HepG2 (cell line): ENCODE measurements around the gene RBM12. TPM values are rescaled to one million over a fixed set of nuclear protein-coding genes. Genes with fewer than 3 reads are reported as not detected.
A peak's percentile ranks its signal among the peaks of the same experiment; 100 is the strongest.

ENCODE experiments used
- ATF7 ChIP-seq, 2 experiments: fragments of 450-650 bp in 1 of 2; sonication (generic) in 1 of 2; formaldehyde crosslinking in 1 of 2; IDR thresholded peaks; 2 replicates each; pipeline versions ENCODE4 v1.4.0 to v1.6.1; 2016 to 2020; ENCODE audit warnings: antibody characterized with exemption in 1 of 2, mild to moderate bottlenecking in 1 of 2, missing genetic modification reagents in 1 of 2
- GFI1 ChIP-seq: sonication (generic); formaldehyde crosslinking; IDR thresholded peaks from 2 replicates; pipeline ENCODE4 v1.5.0; 2020; ENCODE audit warnings: missing genetic modification reagents, mild to moderate bottlenecking, borderline replicate concordance
- HCFC1 ChIP-seq: fragments of 150-350 bp; IDR thresholded peaks from 2 replicates; pipeline ENCODE4 v1.6.1; 2014; ENCODE audit warnings: low read depth, low read length
- IRX3 ChIP-seq: sonication (generic); formaldehyde crosslinking; IDR thresholded peaks from 2 replicates; pipeline ENCODE4 v1.8.1; 2023; ENCODE audit warnings: mild to moderate bottlenecking, low read depth, missing genetic modification reagents, borderline replicate concordance
- JUND ChIP-seq: sonication (generic); formaldehyde crosslinking; IDR thresholded peaks from 2 replicates; pipeline ENCODE4 v1.8.0; 2022; ENCODE audit warnings: mild to moderate bottlenecking, missing genetic modification reagents
- KLF11 ChIP-seq: IDR thresholded peaks from 2 replicates; pipeline ENCODE4 v1.6.1; 2016; ENCODE audit warnings: missing compliant biosample characterization
- KLF16 ChIP-seq, 2 experiments: sonication (generic) in 1 of 2; formaldehyde crosslinking in 1 of 2; IDR thresholded peaks; 2 replicates each; pipeline versions ENCODE4 v1.6.1 to v1.8.0; 2016 to 2023; ENCODE audit warnings: missing genetic modification reagents in 2 of 2, missing compliant biosample characterization in 1 of 2
- PHF8 ChIP-seq: sonication (generic); formaldehyde crosslinking; IDR thresholded peaks from 2 replicates; pipeline ENCODE4 v1.5.0; 2020; ENCODE audit warnings: missing genetic modification reagents
- RARA ChIP-seq: IDR thresholded peaks from 2 replicates; pipeline ENCODE4 v1.6.1; 2016; ENCODE audit warnings: missing genetic modification reagents, missing compliant biosample characterization
- RERE ChIP-seq: IDR thresholded peaks from 2 replicates; pipeline ENCODE4 v1.6.1; 2016; ENCODE audit warnings: low read depth, missing genetic modification reagents, missing compliant biosample characterization
- ZHX2 ChIP-seq, 2 experiments: sonication (generic) in 1 of 2; formaldehyde crosslinking in 1 of 2; IDR thresholded peaks; 2 replicates each; pipeline versions ENCODE4 v1.6.1 to v1.9.0; 2014 to 2022; ENCODE audit warnings: antibody characterized with exemption in 1 of 2, borderline replicate concordance in 1 of 2, inconsistent platforms in 1 of 2, low read depth in 1 of 2, missing genetic modification reagents in 1 of 2
- ZNF556 ChIP-seq: sonication (generic); formaldehyde crosslinking; IDR thresholded peaks from 2 replicates; pipeline ENCODE4 v1.4.0; 2020; ENCODE audit warnings: mild to moderate bottlenecking, missing genetic modification reagents, borderline replicate concordance
- polyA plus RNA-seq, 8 experiments: library from polyadenylated mRNA; depleted of rRNA in 3 of 8; stranded (reverse) in 7 of 8; unstranded in 1 of 8; fragments of >200 nt; fragmentation: Illumina TruSeq in 4 of 8; extraction: Trizol in 4 of 8; gene quantifications; 2 replicates each; pipeline versions ENCODE4 v1.2.1 to v1.2.3, GENCODE V29; 2011 to 2016; ENCODE audit warnings: low read depth in 4 of 8, missing spikeins in 1 of 8, mixed read lengths in 1 of 8; ENCODE audit not compliant: insufficient read depth in 1 of 8
- total RNA-seq, 5 experiments: library from RNA; depleted of rRNA; stranded (reverse); fragments of >200 nt; fragmentation: Illumina TruSeq; extraction: Trizol; gene quantifications; 2 replicates each; pipeline ENCODE4 v1.2.3, GENCODE V29; 2016; ENCODE audit warnings: low read depth in 1 of 5
- TF ChIP-seq, protein P1 (sequence below): sonication (generic); formaldehyde crosslinking; IDR thresholded peaks from 2 replicates; pipeline ENCODE4 v1.5.0; 2020; ENCODE audit warnings: mild to moderate bottlenecking, missing genetic modification reagents, borderline replicate concordance

The RBM12 gene
- total and polyA plus RNA-seq, 2 of the 13 experiments (the other 11 are each of a cell fraction or from before 2014, with no cell fraction given): 97.9 to 104 TPM

GRCh38 chr20:35695245-35695749, 30.6 kb upstream of the RBM12 start (continued):
- TF ChIP-seq ZHX2 (IDR thresholded peaks at IDR 0.05; ENCODE audit: low read depth) (no peak), ZHX2 (CRISPR knock-in tag; IDR thresholded peaks at IDR 0.05; ENCODE audit: borderline replicate concordance) (no peak), RARA (CRISPR knock-in tag) (peak; percentile 90), ATF7 (IDR thresholded peaks at IDR 0.05) (no peak), ATF7 (CRISPR knock-in tag; IDR thresholded peaks at IDR 0.05) (no peak), KLF16 (CRISPR knock-in tag; IDR thresholded peaks at IDR 0.05) (peak in 1 of 2 experiments; percentile 55; a peak in 1 of 4 replicates), IRX3 (CRISPR knock-in tag) (no peak), KLF11 (CRISPR knock-in tag) (no peak), ZNF556 (peak; percentile 79; the same call in 1 of the 2 replicates), GFI1 (no peak), JUND (no peak), HCFC1 (no peak), PHF8 (CRISPR knock-in tag) (no peak), RERE (CRISPR knock-in tag) (no peak)
- TF ChIP-seq, protein P1, sequence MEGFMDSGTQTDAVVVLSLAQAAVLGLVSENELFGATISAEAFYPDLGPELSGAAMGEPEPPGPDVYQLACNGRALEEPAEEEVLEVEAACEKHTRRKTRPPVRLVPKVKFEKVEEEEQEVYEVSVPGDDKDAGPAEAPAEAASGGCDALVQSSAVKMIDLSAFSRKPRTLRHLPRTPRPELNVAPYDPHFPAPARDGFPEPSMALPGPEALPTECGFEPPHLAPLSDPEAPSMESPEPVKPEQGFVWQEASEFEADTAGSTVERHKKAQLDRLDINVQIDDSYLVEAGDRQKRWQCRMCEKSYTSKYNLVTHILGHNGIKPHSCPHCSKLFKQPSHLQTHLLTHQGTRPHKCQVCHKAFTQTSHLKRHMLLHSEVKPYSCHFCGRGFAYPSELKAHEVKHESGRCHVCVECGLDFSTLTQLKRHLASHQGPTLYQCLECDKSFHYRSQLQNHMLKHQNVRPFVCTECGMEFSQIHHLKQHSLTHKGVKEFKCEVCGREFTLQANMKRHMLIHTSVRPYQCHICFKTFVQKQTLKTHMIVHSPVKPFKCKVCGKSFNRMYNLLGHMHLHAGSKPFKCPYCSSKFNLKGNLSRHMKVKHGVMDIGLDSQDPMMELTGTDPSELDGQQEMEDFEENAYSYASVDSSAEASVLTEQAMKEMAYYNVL (CRISPR knock-in tag): no peak; the same call in 1 of the 2 replicates
